Measurements from ENCODE around the gene VEZF1.

DNA sequence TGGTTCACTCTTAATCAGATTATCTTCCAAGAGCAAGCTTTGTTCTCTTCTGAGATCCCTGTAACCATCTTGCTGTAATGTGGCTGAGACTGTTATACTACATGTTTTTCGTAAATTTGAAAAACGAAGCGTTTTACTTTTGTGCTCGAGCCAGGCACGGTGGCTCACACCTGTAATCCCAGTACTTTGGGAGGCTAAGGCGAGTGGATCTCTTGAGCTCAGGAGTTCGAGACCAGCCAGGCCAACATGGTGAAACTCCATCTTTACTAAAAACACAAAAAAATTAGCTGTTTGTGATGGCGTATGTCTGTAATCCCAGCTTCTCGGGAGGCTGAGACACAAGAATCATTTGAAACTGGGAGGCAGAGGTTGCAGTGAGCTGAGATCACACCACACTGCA, 40.7 kb downstream of the VEZF1 start:
- TF ChIP-seq, protein P1, sequence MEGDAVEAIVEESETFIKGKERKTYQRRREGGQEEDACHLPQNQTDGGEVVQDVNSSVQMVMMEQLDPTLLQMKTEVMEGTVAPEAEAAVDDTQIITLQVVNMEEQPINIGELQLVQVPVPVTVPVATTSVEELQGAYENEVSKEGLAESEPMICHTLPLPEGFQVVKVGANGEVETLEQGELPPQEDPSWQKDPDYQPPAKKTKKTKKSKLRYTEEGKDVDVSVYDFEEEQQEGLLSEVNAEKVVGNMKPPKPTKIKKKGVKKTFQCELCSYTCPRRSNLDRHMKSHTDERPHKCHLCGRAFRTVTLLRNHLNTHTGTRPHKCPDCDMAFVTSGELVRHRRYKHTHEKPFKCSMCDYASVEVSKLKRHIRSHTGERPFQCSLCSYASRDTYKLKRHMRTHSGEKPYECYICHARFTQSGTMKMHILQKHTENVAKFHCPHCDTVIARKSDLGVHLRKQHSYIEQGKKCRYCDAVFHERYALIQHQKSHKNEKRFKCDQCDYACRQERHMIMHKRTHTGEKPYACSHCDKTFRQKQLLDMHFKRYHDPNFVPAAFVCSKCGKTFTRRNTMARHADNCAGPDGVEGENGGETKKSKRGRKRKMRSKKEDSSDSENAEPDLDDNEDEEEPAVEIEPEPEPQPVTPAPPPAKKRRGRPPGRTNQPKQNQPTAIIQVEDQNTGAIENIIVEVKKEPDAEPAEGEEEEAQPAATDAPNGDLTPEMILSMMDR (IDR thresholded peaks at IDR 0.05; ENCODE audit: extremely low read depth in 1 of 2, insufficient read depth in 1 of 2, low read depth in 1 of 2, low read length in 2 of 2), result no peak
- no peak for TF ChIP-seq POLR2A (IDR thresholded peaks at IDR 0.05; ENCODE audit: low read depth, low read length)
- TF ChIP-seq POLR2AphosphoS5 (IDR thresholded peaks at IDR 0.05; ENCODE audit: insufficient read depth, low read depth, low read length), result no peak
- TF ChIP-seq, protein P2, sequence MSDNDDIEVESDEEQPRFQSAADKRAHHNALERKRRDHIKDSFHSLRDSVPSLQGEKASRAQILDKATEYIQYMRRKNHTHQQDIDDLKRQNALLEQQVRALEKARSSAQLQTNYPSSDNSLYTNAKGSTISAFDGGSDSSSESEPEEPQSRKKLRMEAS (IDR thresholded peaks at IDR 0.05; ENCODE audit: insufficient read depth, insufficient read length), result no peak
- TF ChIP-seq EZH2 (IDR thresholded peaks at IDR 0.05; ENCODE audit: borderline replicate concordance, low read depth, low read length, severe bottlenecking), result no peak

All from endothelial cell of umbilical vein (primary cell).